Stomach (tissue), 9 donors: ENCODE data around the gene EXOG. TPM values are rescaled to one million over a fixed set of nuclear protein-coding genes. Genes with fewer than 3 reads are reported as not detected.
A peak's percentile ranks its signal among the peaks of the same experiment; 100 is the strongest.

ENCODE experiments used
- DNase-seq, 2 donors: peaks; one replicate each; pipeline versions ENCODE4 v3.0.0 to v3.0.0-alpha.2; 2013 to 2019
- H3K27ac ChIP-seq, 5 donors: fragments of 200-600 bp in 4 of 5; sonication (generic) in 4 of 5; one replicate each; pipeline ENCODE4 v1.5.1; 2013 to 2019; ENCODE audit warnings: mild to moderate bottlenecking in 1 of 5, moderate library complexity in 1 of 5
- H3K27me3 ChIP-seq, 3 donors: fragments of 200-600 bp; sonication (generic); one replicate each; pipeline ENCODE4 v1.5.1; 2017 to 2019; ENCODE audit warnings: mixed run types in 1 of 3
- H3K36me3 ChIP-seq, 4 donors: fragments of 200-600 bp; sonication (generic); 1 replicate in 3 of 4; 2 replicates in 1 of 4; pipeline ENCODE4 v1.5.1; 2016 to 2019
- H3K4me1 ChIP-seq, 4 donors: fragments of 200-600 bp; sonication (generic); one replicate each; pipeline ENCODE4 v1.5.1; 2016 to 2019
- H3K4me3 ChIP-seq, 4 donors: fragments of 200-600 bp; sonication (generic) in 3 of 4; one replicate each; pipeline ENCODE4 v1.5.1; 2016 to 2019; ENCODE audit warnings: mild to moderate bottlenecking in 1 of 4
- H3K9me3 ChIP-seq, 4 donors: fragments of 200-600 bp; sonication (generic); one replicate each; pipeline ENCODE4 v1.5.1; 2016 to 2019
- CTCF ChIP-seq, 7 experiments: fragments of 450-650 bp in 4 of 7; fragments of 200-600 bp in 3 of 7; sonication (generic) in 3 of 7; IDR thresholded peaks; one replicate each; pipeline ENCODE4 v1.5.1; 2016 to 2019; ENCODE audit warnings: antibody characterized with exemption in 7 of 7, control low read depth in 2 of 7, mild to moderate bottlenecking in 1 of 7
- EP300 ChIP-seq: sonication (generic); formaldehyde crosslinking; IDR thresholded peaks from one replicate; pipeline ENCODE4 v1.6.1; 2017; ENCODE audit warnings: antibody characterized with exemption
- POLR2A ChIP-seq, 4 donors: fragments of 450-650 bp; IDR thresholded peaks; one replicate each; pipeline ENCODE4 v1.6.1; 2016; ENCODE audit warnings: antibody characterized with exemption in 4 of 4, control low read depth in 2 of 4, mild to moderate bottlenecking in 1 of 4, moderate library complexity in 1 of 4
- POLR2AphosphoS5 ChIP-seq, 3 donors: sonication (generic); formaldehyde crosslinking; IDR thresholded peaks; one replicate each; pipeline ENCODE4 v1.6.1; 2016; ENCODE audit warnings: antibody characterized with exemption in 3 of 3
- WGBS, 5 donors: extraction: QIAGEN DNeasy Blood & Tissue Kit in 3 of 5; methylation state at CpG; one replicate each; pipeline versions ENCODE4 v1.1.5 to v1.1.7; 2013 to 2018; 5-methylcytosine and 5-hydroxymethylcytosine counted together
- intact Hi-C: fragments of 100-400 bp; cut with DNase I; formaldehyde crosslinking; loops from one replicate; pipeline ENCODE4 v1.15.1; 2023; ENCODE audit warnings: low total_unique reads
- polyA plus RNA-seq, 3 donors: library from polyadenylated mRNA; stranded (reverse); fragments of 200-250 nt; gene quantifications; one replicate each; pipeline ENCODE4 v1.2.3, GENCODE V29; 2013
- total RNA-seq, 5 donors: library from RNA; depleted of rRNA; stranded (reverse); fragments of >200 nt; gene quantifications; one replicate each; pipeline versions ENCODE4 v1.1.0 to v1.2.3, GENCODE V29; 2014 to 2016
- donor health status: healthy with polysubstance abuse.
- donor health status: Bipolar disorder and iron deficiency.
- donor health status: healthy.

EXOG gene
- total and polyA plus RNA-seq, 8 donors, result 2.4 to 202 (median 4.3) TPM; not detected in 1

- H3K36me3 ChIP-seq, result peaks cover 25 to 58% (median 58%) of the 10 kb centered on the region in 4 donors
- intact Hi-C loops, result loop anchor here (5.0 to 10.0 kb wide), 2 partner anchors 131 to 353 kb away; partner anchors contain the start of gene XYLB
- DNase-seq, result no peak
These were observed 18.2 kb upstream of the EXOG start for GRCh38 chr3:38477839-38478450.

GRCh38 chr3:38478901-38479300 is 17.2 kb upstream of the EXOG start:
- intact Hi-C loops, result loop anchor here (5.0 to 10.0 kb wide), 2 partner anchors 132 to 354 kb away; partner anchors contain the start of gene XYLB
- Histone ChIP-seq H3K9me3 (no peaks in the 10 kb centered on the region), H3K4me1 (peaks cover 0 to 4% (median under 1%) of the 10 kb centered on the region in 4 donors), H3K4me3 (no peak overlapping the region), H3K27me3 (no peaks in the 10 kb centered on the region), H3K36me3 (peaks cover 26 to 68% (median 67%) of the 10 kb centered on the region in 4 donors), H3K27ac (no peak overlapping the region)
- no peak for DNase-seq
- WGBS, 5 donors, result 84 to 94% (median 88%) methylated on average over 6 to 9 of the region's 9 CpGs
- TF ChIP-seq POLR2AphosphoS5 (IDR thresholded peaks at IDR 0.05) (no peak), CTCF (IDR thresholded peaks at IDR 0.05) (no peak), POLR2A (IDR thresholded peaks at IDR 0.05) (no peak), EP300 (no peak)

More at GRCh38 chr3:38477839-38478450, 18.2 kb upstream of the EXOG start:
- Histone ChIP-seq H3K4me1 (peaks cover 0 to 10% (median 8%) of the 10 kb centered on the region in 4 donors), H3K4me3 (no peak overlapping the region), H3K27ac (no peak overlapping the region), H3K9me3 (no peaks in the 10 kb centered on the region), H3K27me3 (no peaks in the 10 kb centered on the region)
- 85 to 92% (median 89%) methylated on average over 8 to 15 of the region's 15 CpGs for WGBS, 5 donors
- no peak for TF ChIP-seq POLR2A (IDR thresholded peaks at IDR 0.05)
- TF ChIP-seq POLR2AphosphoS5 (IDR thresholded peaks at IDR 0.05), result no peak
- TF ChIP-seq EP300, result no peak
- TF ChIP-seq CTCF (IDR thresholded peaks at IDR 0.05), result no peak

- no peak overlapping the region for H3K4me3 ChIP-seq
- peak; percentile 73 to 87 for DNase-seq
- WGBS, 5 donors, result 56 to 73% (median 64%) methylated on average over 10 of the region's 10 CpGs
- no peaks in the 10 kb centered on the region for H3K27me3 ChIP-seq
- H3K27ac ChIP-seq, result no peak overlapping the region
- intact Hi-C loops, result loop anchor here (5.0 to 10.0 kb wide), 2 partner anchors 132 to 355 kb away; partner anchors contain the start of gene XYLB
- peaks cover 26 to 74% (median 74%) of the 10 kb centered on the region in 4 donors for H3K36me3 ChIP-seq
- H3K4me1 ChIP-seq, result no peaks in the 10 kb centered on the region
- TF ChIP-seq POLR2AphosphoS5 (IDR thresholded peaks at IDR 0.05) (peak in 1 of 3 donors; percentile 71), CTCF (IDR thresholded peaks at IDR 0.05) (peak in 5 of 7 experiments; percentile 72 to 83 (median 79)), EP300 (no peak), POLR2A (IDR thresholded peaks at IDR 0.05) (no peak)
- no peaks in the 10 kb centered on the region for H3K9me3 ChIP-seq
These were observed 16.6 kb upstream of the EXOG start for GRCh38 chr3:38479431-38480092.

GRCh38 chr3:38480093-38480445 is 16.1 kb upstream of the EXOG start:
- no peaks in the 10 kb centered on the region for H3K4me1 ChIP-seq
- H3K27me3 ChIP-seq, result no peaks in the 10 kb centered on the region
- H3K27ac ChIP-seq, result no peak overlapping the region
- peaks cover 26 to 79% (median 79%) of the 10 kb centered on the region in 4 donors for H3K36me3 ChIP-seq
- TF ChIP-seq EP300 (no peak), POLR2AphosphoS5 (IDR thresholded peaks at IDR 0.05) (no peak), POLR2A (IDR thresholded peaks at IDR 0.05) (no peak), CTCF (IDR thresholded peaks at IDR 0.05) (no peak)
- intact Hi-C loops, result no loop called here
- no peaks in the 10 kb centered on the region for H3K9me3 ChIP-seq
- DNase-seq, result no peak
- WGBS, 5 donors, result 63 to 76% (median 69%) methylated on average over 3 of the region's 3 CpGs
- H3K4me3 ChIP-seq, result no peak overlapping the region
